ENCODE results near the gene HIP1. TPM values are rescaled to one million over a fixed set of nuclear protein-coding genes. Genes with fewer than 3 reads are reported as not detected.

HIP1 gene
- total RNA-seq, 1 experiment from 2014 or later: 11.1 TPM

- no TSS peak for BruUV-seq (replicated peaks)
- no peak overlapping the region for H3K27ac Mint-ChIP-seq (ENCODE audit: low read depth, unreplicated experiment)
- intact Hi-C loops (cut with micrococcal nuclease): no loop called here
- peak; percentile 44 for DNase-seq (ENCODE audit: unreplicated experiment)
- H3K4me3 Mint-ChIP-seq (ENCODE audit: unreplicated experiment): no peak overlapping the region
- H3K4me1 Mint-ChIP-seq (ENCODE audit: insufficient read depth, unreplicated experiment): peaks cover 6% of the 10 kb centered on the region
- POLR2A ChIA-PET: interaction anchor here (0.7 to 2.0 kb wide), 2 partner anchors 11 to 16 kb away, joined by 4 read pairs; no protein-coding TSS in a partner anchor
- peaks cover 6% of the 10 kb centered on the region for H3K36me3 Mint-ChIP-seq (ENCODE audit: insufficient read depth, unreplicated experiment)
- no peaks in the 10 kb centered on the region for H3K27me3 Mint-ChIP-seq (ENCODE audit: insufficient read depth, unreplicated experiment)
- no peak for TF ChIP-seq CTCF (IDR thresholded peaks at IDR 0.05; ENCODE audit: unreplicated experiment)
- CTCF ChIA-PET: no interaction called here
- peaks cover 8% of the 10 kb centered on the region for H3K9me3 Mint-ChIP-seq (ENCODE audit: unreplicated experiment)
Observed at GRCh38 chr7:75716992-75717626, 21.6 kb downstream of the HIP1 start.

GRCh38 chr7:75715864-75716263 is 22.9 kb downstream of the HIP1 start:
- no peaks in the 10 kb centered on the region for H3K27me3 Mint-ChIP-seq (ENCODE audit: insufficient read depth, unreplicated experiment)
- no peak overlapping the region for H3K4me3 Mint-ChIP-seq (ENCODE audit: unreplicated experiment)
- no peak for DNase-seq (ENCODE audit: unreplicated experiment)
- no peak overlapping the region for H3K27ac Mint-ChIP-seq (ENCODE audit: low read depth, unreplicated experiment)
- CTCF ChIA-PET: no interaction called here
- H3K4me1 Mint-ChIP-seq (ENCODE audit: insufficient read depth, unreplicated experiment): no peaks in the 10 kb centered on the region
- peaks cover 6% of the 10 kb centered on the region for H3K36me3 Mint-ChIP-seq (ENCODE audit: insufficient read depth, unreplicated experiment)
- no TSS peak for BruUV-seq (replicated peaks)
- intact Hi-C loops (cut with micrococcal nuclease): no loop called here
- no peak for TF ChIP-seq CTCF (IDR thresholded peaks at IDR 0.05; ENCODE audit: unreplicated experiment)
- H3K9me3 Mint-ChIP-seq (ENCODE audit: unreplicated experiment): peaks cover 8% of the 10 kb centered on the region
- POLR2A ChIA-PET: no interaction called here

- BruUV-seq (replicated peaks): no TSS peak
- no peaks in the 10 kb centered on the region for H3K36me3 Mint-ChIP-seq (ENCODE audit: insufficient read depth, unreplicated experiment)
- H3K27me3 Mint-ChIP-seq (ENCODE audit: insufficient read depth, unreplicated experiment): no peaks in the 10 kb centered on the region
- H3K4me1 Mint-ChIP-seq (ENCODE audit: insufficient read depth, unreplicated experiment): no peaks in the 10 kb centered on the region
- DNase-seq (ENCODE audit: unreplicated experiment): no peak
- peaks cover 12% of the 10 kb centered on the region for H3K9me3 Mint-ChIP-seq (ENCODE audit: unreplicated experiment)
- H3K4me3 Mint-ChIP-seq (ENCODE audit: unreplicated experiment): no peak overlapping the region
- no peak overlapping the region for H3K27ac Mint-ChIP-seq (ENCODE audit: low read depth, unreplicated experiment)
- ChIA-PET CTCF (interaction anchor here (0.8 kb wide), 1 partner anchor 10 kb away, joined by 3 read pairs; no protein-coding TSS in a partner anchor), POLR2A (interaction anchor here (0.6 kb wide), 1 partner anchor 525 kb away, joined by 3 read pairs; no protein-coding TSS in a partner anchor)
- intact Hi-C loops (cut with micrococcal nuclease): no loop called here
- no peak for TF ChIP-seq CTCF (IDR thresholded peaks at IDR 0.05; ENCODE audit: unreplicated experiment)
Observed at GRCh38 chr7:75712517-75713361, 26.0 kb downstream of the HIP1 start.

All from MCF 10A (cell line).